Gastroesophageal sphincter (tissue), 3 donors: ENCODE data around the gene C1orf174.

Source experiments
- CTCF ChIP-seq, 4 experiments: fragments of 200-600 bp in 2 of 4; fragments of 450-650 bp in 2 of 4; sonication (generic) in 1 of 4; IDR thresholded peaks; one replicate each; pipeline ENCODE4 v1.5.1; 2017 to 2019; ENCODE audit warnings: antibody characterized with exemption in 4 of 4, mild to moderate bottlenecking in 2 of 4, moderate library complexity in 2 of 4
- POLR2A ChIP-seq, 2 donors: fragments of 450-650 bp; IDR thresholded peaks; one replicate each; pipeline ENCODE4 v1.6.1; 2017; ENCODE audit warnings: antibody characterized with exemption in 2 of 2, mild to moderate bottlenecking in 2 of 2, moderate library complexity in 1 of 2
- POLR2AphosphoS5 ChIP-seq: sonication (generic); formaldehyde crosslinking; IDR thresholded peaks from one replicate; pipeline ENCODE4 v1.6.1; 2017; ENCODE audit warnings: antibody characterized with exemption

GRCh38 chr1:3906672-3907020 is 6.6 kb upstream of the C1orf174 start:
- TF ChIP-seq CTCF (IDR thresholded peaks at IDR 0.05) (no peak), POLR2AphosphoS5 (no peak), POLR2A (IDR thresholded peaks at IDR 0.05) (no peak)
